HUES6 (cell line): Measurements from ENCODE around the gene POMC.
A peak's percentile ranks its signal among the peaks of the same experiment; 100 is the strongest.

Experiments
- H3K27ac ChIP-seq: 2 replicates; pipeline ENCODE4 v1.7.0; 2013; ENCODE audit warnings: low read depth, mild to moderate bottlenecking, low read length, inconsistent platforms
- H3K27me3 ChIP-seq: 2 replicates; pipeline ENCODE4 v1.6.1; 2013; ENCODE audit warnings: low read length; ENCODE audit not compliant: control insufficient read depth, insufficient read depth
- H3K36me3 ChIP-seq: 2 replicates; pipeline ENCODE4 v1.6.1; 2013; ENCODE audit warnings: low read length; ENCODE audit not compliant: control insufficient read depth, insufficient read depth
- H3K4me1 ChIP-seq: 2 replicates; pipeline ENCODE4 v1.6.1; 2013; ENCODE audit warnings: low read length; ENCODE audit not compliant: control insufficient read depth, insufficient read depth
- H3K4me3 ChIP-seq: 2 replicates; pipeline ENCODE4 v1.5.1; 2013; ENCODE audit warnings: low read depth, low read length
- H3K9ac ChIP-seq: one replicate; pipeline ENCODE4 v1.6.1; 2013; ENCODE audit warnings: mild to moderate bottlenecking, low read length
- H3K9me3 ChIP-seq: 2 replicates; pipeline ENCODE4 v1.6.1; 2013; ENCODE audit warnings: low read depth, low read length; ENCODE audit not compliant: control insufficient read depth, insufficient read depth

Gene POMC

DNA sequence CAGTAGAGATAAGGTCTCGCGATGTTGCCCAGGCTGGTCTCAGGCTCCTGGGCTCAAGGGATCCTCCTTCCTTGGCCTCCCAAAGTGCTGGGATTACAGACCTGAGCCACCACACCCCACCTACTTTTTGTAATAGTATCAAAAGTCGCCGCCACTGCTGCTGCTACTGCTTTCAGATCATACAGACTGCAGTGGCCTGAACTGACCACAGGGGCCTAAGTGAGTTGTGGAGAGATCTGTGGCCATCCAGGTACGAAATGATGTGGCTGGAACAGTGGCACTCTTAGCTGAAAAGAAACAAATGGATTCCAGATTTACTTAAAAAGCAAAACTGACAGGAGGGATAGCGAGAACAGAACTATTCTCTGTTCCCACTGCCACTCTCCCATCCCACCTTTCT, 32.9 kb upstream of the POMC start:
- H3K4me3 ChIP-seq, result no peak overlapping the region
- no peaks in the 10 kb centered on the region for H3K36me3 ChIP-seq
- no peak overlapping the region for H3K27ac ChIP-seq
- H3K4me1 ChIP-seq, result no peaks in the 10 kb centered on the region
- H3K9me3 ChIP-seq, result no peaks in the 10 kb centered on the region
- no peaks in the 10 kb centered on the region for H3K27me3 ChIP-seq
- no peak overlapping the region for H3K9ac ChIP-seq

GRCh38 chr2:25198576-25198975, 30.2 kb upstream of the POMC start:
- no peak overlapping the region for H3K27ac ChIP-seq
- no peaks in the 10 kb centered on the region for H3K36me3 ChIP-seq
- H3K9ac ChIP-seq, result no peak overlapping the region
- no peak overlapping the region for H3K4me3 ChIP-seq
- no peaks in the 10 kb centered on the region for H3K9me3 ChIP-seq
- peaks cover 4% of the 10 kb centered on the region; the same call in 1 of the 2 replicates for H3K4me1 ChIP-seq
- no peaks in the 10 kb centered on the region for H3K27me3 ChIP-seq

GRCh38 chr2:25198209-25198525, 29.8 kb upstream of the POMC start:
- Histone ChIP-seq H3K27me3 (no peaks in the 10 kb centered on the region), H3K4me3 (no peak overlapping the region), H3K9ac (no peak overlapping the region), H3K9me3 (no peaks in the 10 kb centered on the region), H3K4me1 (peaks cover 4% of the 10 kb centered on the region; the same call in 1 of the 2 replicates), H3K27ac (no peak overlapping the region), H3K36me3 (no peaks in the 10 kb centered on the region)

DNA sequence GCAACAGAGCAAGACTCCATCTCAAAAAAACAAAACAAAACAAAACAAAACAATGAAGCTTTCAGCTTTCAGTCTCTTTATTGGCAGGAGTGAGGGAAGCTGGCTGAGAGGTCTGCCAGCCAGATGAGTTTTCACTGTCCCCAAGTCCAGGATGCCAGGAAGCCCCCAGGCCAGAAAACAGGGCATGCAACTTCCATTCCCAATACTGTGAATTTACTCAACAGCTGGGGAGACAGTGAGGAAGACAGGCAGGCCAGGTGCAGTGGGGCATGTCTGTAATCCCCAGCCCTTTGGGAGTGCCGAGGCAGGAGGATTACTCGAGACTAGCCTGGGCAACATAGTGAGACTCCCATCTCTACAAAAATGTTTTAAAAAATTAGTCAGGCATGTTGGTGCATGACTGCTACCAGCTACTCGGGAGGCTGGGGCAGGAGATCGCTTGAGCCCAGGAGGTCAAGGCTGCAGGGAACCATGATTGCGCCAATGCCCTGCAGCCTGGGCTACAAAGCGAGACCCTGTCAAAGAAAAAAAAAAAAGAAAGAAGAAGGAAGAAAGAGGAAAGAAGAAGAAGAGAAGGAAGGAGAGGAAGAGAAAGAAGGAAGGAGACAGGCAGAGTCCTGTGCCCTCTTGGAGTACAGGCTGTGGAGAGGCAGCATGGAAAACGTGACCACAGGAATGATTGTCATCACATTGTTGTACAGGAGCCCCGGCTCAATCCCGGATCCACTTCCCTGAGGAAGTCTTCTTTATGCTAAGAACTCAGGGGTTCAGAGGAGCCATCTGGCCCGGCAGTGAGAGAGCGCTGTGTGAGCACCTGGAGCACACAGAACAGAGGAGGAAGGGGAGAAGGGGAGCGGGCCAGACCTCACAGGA, 29.2 kb upstream of the POMC start:
- H3K9ac ChIP-seq, result no peak overlapping the region
- no peaks in the 10 kb centered on the region for H3K36me3 ChIP-seq
- no peaks in the 10 kb centered on the region for H3K27me3 ChIP-seq
- no peak overlapping the region for H3K27ac ChIP-seq
- peaks cover 4% of the 10 kb centered on the region; the same call in 1 of the 2 replicates for H3K4me1 ChIP-seq
- no peaks in the 10 kb centered on the region for H3K9me3 ChIP-seq
- H3K4me3 ChIP-seq, result no peak overlapping the region

DNA sequence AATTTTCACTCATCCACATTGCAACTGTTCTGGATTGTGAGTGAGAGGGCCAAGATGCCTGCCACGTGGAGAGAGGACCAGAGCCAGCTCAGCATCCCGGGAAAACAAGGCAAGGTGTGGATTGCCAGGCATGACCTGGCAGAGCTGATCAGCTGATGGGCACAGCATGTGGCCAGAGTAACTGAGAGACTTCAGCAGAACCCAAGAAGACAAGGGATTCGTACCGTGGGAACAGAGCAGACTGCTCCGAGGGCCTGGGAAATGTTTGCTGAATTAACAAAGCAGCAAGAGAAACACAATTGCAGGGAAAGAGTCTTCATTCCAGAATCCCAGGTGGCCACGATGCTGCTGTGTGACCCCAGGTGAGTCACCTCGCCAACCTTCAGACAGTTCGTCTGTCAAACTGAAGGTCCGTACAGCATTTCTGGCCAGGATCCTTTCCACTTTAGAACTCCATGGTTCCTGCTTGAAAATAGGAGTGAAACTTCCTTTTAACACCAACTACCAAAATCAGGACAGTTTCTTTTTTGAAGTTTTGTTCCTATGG, 26.3 kb upstream of the POMC start:
- Histone ChIP-seq H3K9ac (peak overlapping the region; percentile 1), H3K4me1 (peaks cover 4% of the 10 kb centered on the region; the same call in 1 of the 2 replicates), H3K27me3 (no peaks in the 10 kb centered on the region), H3K9me3 (no peaks in the 10 kb centered on the region), H3K4me3 (no peak overlapping the region), H3K36me3 (no peaks in the 10 kb centered on the region), H3K27ac (no peak overlapping the region)

DNA sequence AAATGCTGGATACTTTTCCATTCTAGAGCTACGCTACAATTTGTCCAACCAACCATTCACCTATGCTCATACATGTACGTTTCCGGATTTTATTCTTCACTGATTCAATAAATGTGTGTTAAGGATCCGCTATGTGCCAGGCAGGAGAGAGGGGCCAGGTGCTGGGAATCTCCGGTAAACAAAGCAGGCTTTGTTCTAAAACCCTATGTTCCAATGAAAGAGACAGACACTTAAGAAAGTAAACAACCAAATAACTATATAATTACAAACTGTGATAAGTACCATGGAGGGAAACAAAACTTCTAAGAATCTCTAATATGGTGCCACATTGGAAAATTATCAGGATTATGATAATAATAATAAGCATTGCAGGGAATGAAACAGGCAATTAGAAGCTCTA, 22.2 kb upstream of the POMC start:
- no peak overlapping the region for H3K9ac ChIP-seq
- no peaks in the 10 kb centered on the region for H3K27me3 ChIP-seq

DNA sequence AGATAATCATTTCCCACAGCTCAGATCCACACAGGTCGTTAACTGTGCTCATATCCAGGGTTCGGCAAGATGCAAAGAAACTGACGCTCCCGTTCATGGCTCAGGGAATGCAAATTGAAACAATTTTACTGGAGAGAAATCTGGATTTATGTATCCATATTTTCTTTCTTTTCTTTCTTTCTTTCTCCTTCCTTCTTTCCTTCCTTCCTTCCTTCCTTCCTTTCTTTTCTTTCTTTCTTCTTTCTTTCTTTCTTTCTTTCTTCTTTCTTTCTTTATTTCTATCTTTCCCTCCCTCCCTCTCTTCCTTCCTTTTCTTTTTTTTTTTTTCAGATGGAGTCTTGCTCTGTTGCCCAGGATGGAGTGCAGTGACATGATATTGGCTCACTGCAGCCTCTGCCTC, 20.0 kb upstream of the POMC start:
- no peak overlapping the region for H3K4me3 ChIP-seq
- H3K9me3 ChIP-seq, result no peaks in the 10 kb centered on the region
- H3K4me1 ChIP-seq, result no peaks in the 10 kb centered on the region
- H3K36me3 ChIP-seq, result no peaks in the 10 kb centered on the region
- H3K9ac ChIP-seq, result no peak overlapping the region
- H3K27me3 ChIP-seq, result no peaks in the 10 kb centered on the region
- no peak overlapping the region for H3K27ac ChIP-seq

More for the DNA sequence above, 22.2 kb upstream of the POMC start:
- no peaks in the 10 kb centered on the region for H3K36me3 ChIP-seq
- peaks cover 4% of the 10 kb centered on the region; the same call in 1 of the 2 replicates for H3K4me1 ChIP-seq
- H3K27ac ChIP-seq, result no peak overlapping the region
- no peaks in the 10 kb centered on the region for H3K9me3 ChIP-seq
- no peak overlapping the region for H3K4me3 ChIP-seq

DNA sequence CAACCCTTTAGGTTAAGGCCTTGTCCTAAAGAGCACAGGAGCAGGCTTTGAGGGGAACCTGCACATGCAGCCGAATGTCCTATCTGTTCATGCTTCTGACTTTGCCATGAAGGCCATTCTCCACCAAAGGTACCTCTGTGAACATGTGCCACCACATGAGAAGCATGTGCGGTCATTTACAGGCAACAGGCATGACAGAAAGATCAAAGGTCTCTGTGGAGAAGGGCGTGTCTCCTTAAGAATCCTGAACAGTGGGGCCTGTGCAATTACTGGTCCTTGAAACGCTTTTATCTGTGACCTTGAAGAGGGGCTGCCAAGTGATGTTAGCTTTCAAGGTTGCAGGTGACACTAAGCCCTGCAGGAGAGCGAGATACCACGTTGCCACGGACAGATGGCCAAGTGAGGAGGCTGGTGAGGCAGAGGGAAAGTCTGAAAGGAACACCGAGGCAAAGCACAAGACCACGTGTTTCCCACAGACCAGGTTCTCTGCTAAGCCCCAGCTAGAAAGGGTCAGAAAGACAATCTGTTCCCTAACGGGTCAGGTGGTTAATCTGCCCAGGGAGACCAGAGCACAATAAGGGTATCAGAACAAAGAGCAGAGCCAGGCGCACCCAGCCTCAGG, 19.5 kb upstream of the POMC start:
- Histone ChIP-seq H3K27ac (no peak overlapping the region), H3K9ac (no peak overlapping the region)

GRCh38 chr2:25184254-25184653, 15.9 kb upstream of the POMC start:
- no peaks in the 10 kb centered on the region for H3K36me3 ChIP-seq
- H3K9me3 ChIP-seq, result no peaks in the 10 kb centered on the region
- no peaks in the 10 kb centered on the region for H3K27me3 ChIP-seq
- no peak overlapping the region for H3K27ac ChIP-seq
- H3K4me1 ChIP-seq, result no peaks in the 10 kb centered on the region
- H3K4me3 ChIP-seq, result no peak overlapping the region
- H3K9ac ChIP-seq, result no peak overlapping the region

More for the DNA sequence above, 19.5 kb upstream of the POMC start:
- no peak overlapping the region for H3K4me3 ChIP-seq
- no peaks in the 10 kb centered on the region for H3K27me3 ChIP-seq
- H3K9me3 ChIP-seq, result no peaks in the 10 kb centered on the region
- H3K4me1 ChIP-seq, result no peaks in the 10 kb centered on the region
- H3K36me3 ChIP-seq, result no peaks in the 10 kb centered on the region

- peaks cover 8% of the 10 kb centered on the region; the same call in 1 of the 2 replicates for H3K27me3 ChIP-seq
- H3K4me3 ChIP-seq, result no peak overlapping the region
- no peak overlapping the region for H3K27ac ChIP-seq
- no peaks in the 10 kb centered on the region for H3K9me3 ChIP-seq
- no peaks in the 10 kb centered on the region for H3K36me3 ChIP-seq
- H3K9ac ChIP-seq, result no peak overlapping the region
- H3K4me1 ChIP-seq, result peaks cover 4% of the 10 kb centered on the region; the same call in 1 of the 2 replicates
Measured at GRCh38 chr2:25178976-25179375, 10.6 kb upstream of the POMC start.

DNA sequence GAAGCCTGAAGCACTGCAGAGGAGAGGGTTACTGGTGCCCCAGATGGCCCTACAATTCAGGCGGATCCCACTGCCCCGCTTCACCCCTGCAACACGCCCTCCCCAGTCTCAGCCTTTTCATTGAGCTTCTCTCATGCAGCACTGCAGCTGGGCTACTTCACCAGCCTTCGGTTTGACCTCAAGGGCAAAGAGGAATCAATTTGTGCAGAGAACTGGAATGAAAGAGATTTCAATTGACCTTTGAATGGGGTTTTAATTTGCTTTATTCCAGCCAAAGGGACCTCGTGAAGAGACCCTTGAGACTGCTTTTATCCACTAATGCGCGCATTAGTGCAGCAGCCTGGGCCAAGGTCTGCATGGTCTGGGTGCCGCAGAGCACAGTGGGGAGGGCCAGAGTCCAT, 8.8 kb upstream of the POMC start:
- no peak overlapping the region for H3K27ac ChIP-seq
- no peak overlapping the region for H3K4me3 ChIP-seq
- H3K9me3 ChIP-seq, result no peaks in the 10 kb centered on the region
- no peak overlapping the region for H3K9ac ChIP-seq
- H3K27me3 ChIP-seq, result peaks cover 8% of the 10 kb centered on the region; the same call in 1 of the 2 replicates
- no peaks in the 10 kb centered on the region for H3K36me3 ChIP-seq
- H3K4me1 ChIP-seq, result peaks cover 4% of the 10 kb centered on the region; the same call in 1 of the 2 replicates
